RWPE2 (cell line): ENCODE data around the gene CACNA1E.

Source experiments
- ATAC-seq: fragments of 200-7000 bp; cut with Tn5 transposase; 3 replicates; pipeline ENCODE4 v1.9.1; 2021; ENCODE audit warnings: low read depth
- DNase-seq: peaks from one replicate; pipeline ENCODE4 v3.0.0-alpha.2; 2020; ENCODE audit warnings: low spot score
- H3K27ac ChIP-seq: fragments of 450-650 bp; 2 replicates; pipeline ENCODE4 v1.5.1; 2017; ENCODE audit warnings: mild to moderate bottlenecking; ENCODE audit not compliant: poor library complexity, severe bottlenecking
- H3K27me3 ChIP-seq: fragments of 250-450 bp; sonication (Bioruptor Pico); 2 replicates; pipeline ENCODE4 v1.5.1; 2021; ENCODE audit warnings: mild to moderate bottlenecking, moderate library complexity; ENCODE audit not compliant: insufficient read depth, poor library complexity, severe bottlenecking
- H3K36me3 ChIP-seq: fragments of 250-450 bp; sonication (Bioruptor Pico); 2 replicates; pipeline ENCODE4 v1.5.1; 2020; ENCODE audit warnings: low read depth, mild to moderate bottlenecking, moderate library complexity
- H3K4me1 ChIP-seq: fragments of 250-450 bp; sonication (Bioruptor Pico); 2 replicates; pipeline ENCODE4 v1.5.1; 2021; ENCODE audit warnings: mild to moderate bottlenecking, moderate library complexity; ENCODE audit not compliant: insufficient read depth, poor library complexity, severe bottlenecking
- H3K4me3 ChIP-seq: fragments of 250-450 bp; sonication (Bioruptor Pico); 2 replicates; pipeline ENCODE4 v1.5.1; 2021; ENCODE audit warnings: mild to moderate bottlenecking, moderate library complexity; ENCODE audit not compliant: severe bottlenecking
- H3K9me3 ChIP-seq: fragments of 250-450 bp; sonication (Bioruptor Pico); 2 replicates; pipeline ENCODE4 v1.5.1; 2021; ENCODE audit warnings: mild to moderate bottlenecking, moderate library complexity; ENCODE audit not compliant: severe bottlenecking
- TF ChIP-seq, protein P1 (sequence below): fragments of 450-650 bp; IDR thresholded peaks from one replicate; pipeline ENCODE4 v1.5.1; 2017; ENCODE audit warnings: mild to moderate bottlenecking, moderate library complexity; ENCODE audit not compliant: poor library complexity, severe bottlenecking

CACNA1E gene

DNA sequence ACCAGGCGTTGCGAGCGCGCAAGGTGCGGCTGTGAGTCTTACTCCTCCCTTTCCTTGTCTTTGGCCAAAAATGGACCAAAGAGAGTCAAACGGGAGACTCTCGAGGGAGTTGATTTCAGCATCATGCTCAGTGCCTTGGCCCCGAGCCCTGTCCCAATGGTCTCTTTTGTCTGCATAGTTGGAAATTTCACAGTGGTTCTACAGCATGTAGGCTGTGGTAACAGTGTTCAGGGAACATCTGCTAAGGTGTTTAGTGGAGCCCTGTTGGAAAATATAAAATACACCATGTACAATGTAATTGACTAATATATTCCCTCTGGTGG lies 2.7 kb downstream of the CACNA1E start:
- H3K4me3 ChIP-seq = no peak overlapping the region

GRCh38 chr1:181488866-181489265 lies 5.5 kb downstream of the CACNA1E start:
- no peaks in the 10 kb centered on the region for H3K9me3 ChIP-seq
- no peaks in the 10 kb centered on the region for H3K4me1 ChIP-seq
- ATAC-seq (no peak), DNase-seq (no peak)
- no peak overlapping the region for H3K4me3 ChIP-seq
- TF ChIP-seq, protein P1, sequence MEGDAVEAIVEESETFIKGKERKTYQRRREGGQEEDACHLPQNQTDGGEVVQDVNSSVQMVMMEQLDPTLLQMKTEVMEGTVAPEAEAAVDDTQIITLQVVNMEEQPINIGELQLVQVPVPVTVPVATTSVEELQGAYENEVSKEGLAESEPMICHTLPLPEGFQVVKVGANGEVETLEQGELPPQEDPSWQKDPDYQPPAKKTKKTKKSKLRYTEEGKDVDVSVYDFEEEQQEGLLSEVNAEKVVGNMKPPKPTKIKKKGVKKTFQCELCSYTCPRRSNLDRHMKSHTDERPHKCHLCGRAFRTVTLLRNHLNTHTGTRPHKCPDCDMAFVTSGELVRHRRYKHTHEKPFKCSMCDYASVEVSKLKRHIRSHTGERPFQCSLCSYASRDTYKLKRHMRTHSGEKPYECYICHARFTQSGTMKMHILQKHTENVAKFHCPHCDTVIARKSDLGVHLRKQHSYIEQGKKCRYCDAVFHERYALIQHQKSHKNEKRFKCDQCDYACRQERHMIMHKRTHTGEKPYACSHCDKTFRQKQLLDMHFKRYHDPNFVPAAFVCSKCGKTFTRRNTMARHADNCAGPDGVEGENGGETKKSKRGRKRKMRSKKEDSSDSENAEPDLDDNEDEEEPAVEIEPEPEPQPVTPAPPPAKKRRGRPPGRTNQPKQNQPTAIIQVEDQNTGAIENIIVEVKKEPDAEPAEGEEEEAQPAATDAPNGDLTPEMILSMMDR = no peak
- H3K27me3 ChIP-seq = peaks cover 50% of the 10 kb centered on the region
- no peak overlapping the region for H3K27ac ChIP-seq
- H3K36me3 ChIP-seq = no peaks in the 10 kb centered on the region

More for the DNA sequence above, 2.7 kb downstream of the CACNA1E start:
- ATAC-seq (no peak), DNase-seq (no peak)
- H3K4me1 ChIP-seq = no peaks in the 10 kb centered on the region
- no peaks in the 10 kb centered on the region for H3K36me3 ChIP-seq
- H3K9me3 ChIP-seq = no peaks in the 10 kb centered on the region
- TF ChIP-seq, protein P1 = no peak
- no peak overlapping the region for H3K27ac ChIP-seq
- peaks cover 71% of the 10 kb centered on the region for H3K27me3 ChIP-seq

DNA sequence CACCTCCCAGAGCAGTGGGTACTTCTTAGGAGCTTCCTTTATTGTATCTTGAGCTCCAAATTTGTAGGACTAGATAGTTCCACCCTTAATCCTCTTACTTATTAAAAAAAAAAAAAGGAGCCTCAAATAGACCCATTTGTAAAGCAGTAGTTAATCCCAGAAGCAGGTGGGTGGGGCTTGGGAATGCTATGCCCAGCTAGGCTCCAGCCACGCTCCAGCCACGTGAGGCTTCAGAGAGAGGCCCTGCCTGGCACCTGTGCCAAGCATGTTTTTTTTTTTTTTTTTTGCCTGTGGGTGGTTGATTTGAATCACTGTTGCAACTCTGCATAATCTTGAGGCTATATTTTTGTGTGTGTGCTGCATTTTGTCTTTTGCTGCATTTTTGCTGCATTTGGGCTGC lies 7.0 kb downstream of the CACNA1E start:
- Histone ChIP-seq H3K4me1 (no peaks in the 10 kb centered on the region), H3K9me3 (no peaks in the 10 kb centered on the region), H3K27ac (no peak overlapping the region), H3K27me3 (peaks cover 36% of the 10 kb centered on the region), H3K4me3 (no peak overlapping the region), H3K36me3 (no peaks in the 10 kb centered on the region)
- no peak for DNase-seq
- ATAC-seq = no peak
- TF ChIP-seq, protein P1 = no peak

DNA sequence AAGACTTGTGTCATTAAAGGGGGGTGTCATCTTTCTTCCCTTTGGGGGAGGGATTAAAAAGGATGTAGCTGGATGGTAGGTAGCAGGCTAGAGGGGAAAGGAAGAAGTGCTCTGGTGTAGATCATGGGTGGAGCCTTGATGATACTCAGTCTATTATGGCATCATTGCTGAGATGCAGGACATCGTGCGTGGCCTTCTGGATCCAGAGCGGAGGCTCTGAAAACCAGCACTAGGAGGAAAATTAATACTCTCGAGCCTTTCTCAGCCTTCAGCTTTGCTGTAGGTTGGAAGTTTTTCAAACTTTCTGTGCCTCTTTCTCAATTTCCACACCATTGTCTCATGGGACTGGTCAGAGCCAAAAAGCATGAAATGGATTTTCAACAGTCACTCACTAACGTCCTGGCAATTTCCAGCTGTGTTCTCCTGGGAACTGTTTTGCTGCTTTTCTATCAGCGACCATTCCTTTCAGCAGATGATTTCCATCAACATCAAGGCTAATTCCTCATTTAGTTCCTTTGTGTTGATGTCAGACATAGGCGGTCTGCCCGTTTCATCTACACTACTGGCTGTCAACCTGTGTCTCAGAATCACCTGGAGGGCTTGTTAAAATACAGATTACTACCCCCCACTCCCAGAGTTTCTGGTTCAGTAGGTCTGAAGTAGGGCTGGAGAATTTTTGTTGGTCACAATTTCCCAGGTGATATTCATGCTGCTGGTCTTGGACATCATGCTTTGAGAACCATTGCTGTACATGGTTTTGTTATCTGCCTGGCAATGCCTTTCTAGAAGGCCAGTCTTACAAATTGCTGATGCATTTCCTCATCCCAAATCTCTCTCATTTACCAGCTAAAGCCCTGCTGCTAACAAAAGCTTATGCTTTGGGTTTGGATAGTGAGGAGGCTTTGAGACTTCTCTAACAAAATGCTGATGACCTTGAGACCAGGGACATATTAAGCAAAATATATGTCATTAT lies 7.7 kb downstream of the CACNA1E start:
- Histone ChIP-seq H3K4me1 (no peaks in the 10 kb centered on the region), H3K36me3 (no peaks in the 10 kb centered on the region), H3K27ac (no peak overlapping the region), H3K4me3 (no peak overlapping the region), H3K9me3 (no peaks in the 10 kb centered on the region), H3K27me3 (peaks cover 28% of the 10 kb centered on the region)
- TF ChIP-seq, protein P1 = no peak
- no peak for ATAC-seq
- no peak for DNase-seq

DNA sequence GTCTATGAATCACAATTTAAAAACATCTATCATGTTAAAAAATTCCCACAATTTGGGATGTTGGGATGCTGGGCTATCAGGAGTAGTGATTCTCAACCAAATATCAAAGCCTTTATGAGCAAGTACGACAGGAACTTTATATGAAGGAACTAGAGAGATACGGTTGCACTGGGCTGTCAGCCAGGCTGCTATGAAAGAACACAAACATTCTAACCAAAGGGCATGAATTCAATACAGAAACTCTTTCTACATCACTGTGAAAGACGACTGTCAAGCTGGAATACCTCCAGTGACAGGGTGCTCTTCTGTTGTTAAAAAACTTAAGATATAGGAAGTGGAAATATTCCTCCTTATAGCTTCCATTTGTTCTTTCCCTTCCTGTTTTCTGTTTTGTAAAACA lies 9.8 kb downstream of the CACNA1E start:
- TF ChIP-seq, protein P1 = no peak
- no peak overlapping the region for H3K4me3 ChIP-seq
- ATAC-seq (no peak), DNase-seq (no peak)
- H3K27ac ChIP-seq = no peak overlapping the region
- no peaks in the 10 kb centered on the region for H3K36me3 ChIP-seq
- no peaks in the 10 kb centered on the region for H3K4me1 ChIP-seq
- H3K27me3 ChIP-seq = peaks cover 13% of the 10 kb centered on the region
- H3K9me3 ChIP-seq = no peaks in the 10 kb centered on the region
